PC-3 (cell line): ENCODE measurements around the gene KHDC4. TPM values are rescaled to one million over a fixed set of nuclear protein-coding genes. Genes with fewer than 3 reads are reported as not detected.

ENCODE experiments used
- ATAC-seq: fragments of 200-7000 bp; cut with Tn5 transposase; 2 replicates; pipeline ENCODE4 v1.9.1; 2020; ENCODE audit warnings: mild to moderate bottlenecking, moderate library complexity
- BruUV-seq: library from RNA; stranded (reverse); fragments of 400-500 nt; replicated peaks from 2 replicates; lab custom pipeline; 2021; lab: Mats Ljungman, UMichigan
- CTCF ChIA-PET: fragments of 300-600 bp; sonication (Branson Sonifier 250); formaldehyde crosslinking; loops from one replicate; lab custom pipeline; 2022; ENCODE audit warnings: antibody characterized with exemption; lab: Charles Lee
- POLR2A ChIA-PET: fragments of 300-600 bp; sonication (Branson Sonifier 250); formaldehyde crosslinking; loops from one replicate; lab custom pipeline; 2022; ENCODE audit warnings: antibody characterized with exemption; ENCODE audit not compliant: unreplicated experiment; lab: Charles Lee
- DNase-seq: peaks from one replicate; pipeline ENCODE4 v3.0.0-alpha.2; 2015
- H2AFZ ChIP-seq: fragments of 300-600 bp; sonication (generic); 2 replicates; pipeline ENCODE4 v1.6.0; 2016; ENCODE audit warnings: antibody characterized with exemption, low read length
- H3F3A ChIP-seq: fragments of 300-600 bp; sonication (generic); one replicate; pipeline ENCODE4 v1.6.0; 2017; ENCODE audit warnings: antibody characterized with exemption, low read length, control low read depth, mild to moderate bottlenecking; ENCODE audit not compliant: unreplicated experiment
- H3K27ac ChIP-seq: fragments of 300-600 bp; sonication (generic); 2 replicates; pipeline ENCODE4 v1.5.1; 2016; ENCODE audit warnings: mild to moderate bottlenecking, low read length
- H3K27me3 ChIP-seq: fragments of 300-600 bp; sonication (generic); 2 replicates; pipeline ENCODE4 v1.6.1; 2016; ENCODE audit warnings: low read length, mixed read lengths
- H3K36me3 ChIP-seq: fragments of 300-600 bp; sonication (generic); 2 replicates; pipeline ENCODE4 v1.6.1; 2016; ENCODE audit warnings: low read depth, mixed run types, low read length, mixed read lengths
- H3K4me1 ChIP-seq: fragments of 300-600 bp; sonication (generic); 2 replicates; pipeline ENCODE4 v1.5.1; 2016; ENCODE audit warnings: low read length; ENCODE audit not compliant: insufficient read depth
- H3K4me2 ChIP-seq: fragments of 300-600 bp; sonication (generic); 2 replicates; pipeline ENCODE4 v1.6.0; 2016; ENCODE audit warnings: low read length
- H3K4me3 ChIP-seq: fragments of 300-600 bp; sonication (generic); 2 replicates; pipeline ENCODE4 v1.5.1; 2016; ENCODE audit warnings: mild to moderate bottlenecking, low read length, mixed read lengths
- H3K79me2 ChIP-seq: fragments of 300-600 bp; sonication (generic); 2 replicates; pipeline ENCODE4 v1.6.1; 2017; ENCODE audit warnings: low read length, mixed read lengths
- H3K9ac ChIP-seq: fragments of 300-600 bp; sonication (generic); 2 replicates; pipeline ENCODE4 v1.6.0; 2016; ENCODE audit warnings: mild to moderate bottlenecking, low read length
- H3K9me2 ChIP-seq: fragments of 300-600 bp; sonication (generic); replicated peaks from 2 replicates; pipeline ENCODE4 v1.6.1; 2016; ENCODE audit warnings: mixed run types, low read length, mixed read lengths
- H3K9me3 ChIP-seq: fragments of 300-600 bp; sonication (generic); 2 replicates; pipeline ENCODE4 v1.6.1; 2016; ENCODE audit warnings: low read length, mixed read lengths
- H4K20me1 ChIP-seq: fragments of 300-600 bp; sonication (generic); 2 replicates; pipeline ENCODE4 v1.6.1; 2016; ENCODE audit warnings: low read length, mixed read lengths
- EZH2 ChIP-seq: fragments of 300-600 bp; sonication (generic); IDR thresholded peaks from one replicate; pipeline ENCODE4 v1.6.1; 2017; ENCODE audit warnings: antibody characterized with exemption, mild to moderate bottlenecking, low read length; ENCODE audit not compliant: unreplicated experiment
- EZH2phosphoT487 ChIP-seq: fragments of 300-600 bp; sonication (generic); IDR thresholded peaks from 2 replicates; pipeline ENCODE4 v1.6.1; 2018; ENCODE audit warnings: mild to moderate bottlenecking, antibody characterized with exemption, low read length, borderline replicate concordance
- intact Hi-C: fragments of 100-400 bp; cut with micrococcal nuclease; formaldehyde crosslinking; loops from 2 replicates; pipeline ENCODE4 v1.9.0; 2023
- total RNA-seq: library from RNA; depleted of rRNA; stranded (reverse); fragments of >200 nt; gene quantifications from 2 replicates; pipeline ENCODE4 v1.2.3, GENCODE V29; 2014
- TF ChIP-seq, protein P1 (sequence below): fragments of 300-600 bp; sonication (generic); conservative IDR thresholded peaks from 2 replicates; pipeline ENCODE4 v1.5.1; 2017; ENCODE audit warnings: antibody characterized with exemption, low read depth, mild to moderate bottlenecking, low read length

Gene KHDC4
- total RNA-seq, 1 experiment from 2014 or later = 63.4 TPM

DNA sequence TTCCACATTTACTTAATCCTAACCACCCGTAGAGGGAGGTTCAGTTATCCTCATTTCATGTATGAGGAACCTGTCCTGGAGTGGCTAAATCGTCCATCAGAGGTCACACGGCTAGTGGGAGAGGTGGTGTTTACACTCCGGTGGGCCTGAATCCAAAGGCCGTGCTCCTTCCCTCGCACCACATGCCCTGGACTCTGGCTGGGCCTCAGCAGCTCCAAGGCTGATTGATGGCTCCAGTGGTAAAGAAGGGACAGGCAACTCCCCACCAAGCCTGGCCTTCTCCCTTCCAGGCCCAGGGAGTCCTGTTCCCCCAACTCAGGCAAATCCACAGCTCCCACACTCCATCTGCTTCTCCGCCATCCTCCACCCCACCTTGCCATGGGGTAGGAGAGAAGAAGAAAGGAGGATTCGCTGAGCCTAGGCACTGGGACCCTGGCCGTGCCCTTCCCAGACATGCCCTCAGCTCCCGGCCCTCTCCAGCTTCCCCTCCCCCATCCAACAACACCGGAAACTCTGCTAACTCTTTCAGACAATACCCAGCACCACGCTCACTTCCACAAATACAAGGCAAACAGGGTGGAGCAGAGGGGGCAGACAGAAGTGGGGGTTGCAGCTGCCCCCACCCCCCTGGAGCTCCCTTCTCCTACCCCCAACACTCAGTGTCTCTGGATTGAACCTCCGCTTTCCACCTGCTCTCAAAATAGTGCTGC is 33.3 kb upstream of the KHDC4 start:
- intact Hi-C loops = no loop called here
- TF ChIP-seq EZH2 (no peak), EZH2phosphoT487 (no peak)
- TF ChIP-seq, protein P1, sequence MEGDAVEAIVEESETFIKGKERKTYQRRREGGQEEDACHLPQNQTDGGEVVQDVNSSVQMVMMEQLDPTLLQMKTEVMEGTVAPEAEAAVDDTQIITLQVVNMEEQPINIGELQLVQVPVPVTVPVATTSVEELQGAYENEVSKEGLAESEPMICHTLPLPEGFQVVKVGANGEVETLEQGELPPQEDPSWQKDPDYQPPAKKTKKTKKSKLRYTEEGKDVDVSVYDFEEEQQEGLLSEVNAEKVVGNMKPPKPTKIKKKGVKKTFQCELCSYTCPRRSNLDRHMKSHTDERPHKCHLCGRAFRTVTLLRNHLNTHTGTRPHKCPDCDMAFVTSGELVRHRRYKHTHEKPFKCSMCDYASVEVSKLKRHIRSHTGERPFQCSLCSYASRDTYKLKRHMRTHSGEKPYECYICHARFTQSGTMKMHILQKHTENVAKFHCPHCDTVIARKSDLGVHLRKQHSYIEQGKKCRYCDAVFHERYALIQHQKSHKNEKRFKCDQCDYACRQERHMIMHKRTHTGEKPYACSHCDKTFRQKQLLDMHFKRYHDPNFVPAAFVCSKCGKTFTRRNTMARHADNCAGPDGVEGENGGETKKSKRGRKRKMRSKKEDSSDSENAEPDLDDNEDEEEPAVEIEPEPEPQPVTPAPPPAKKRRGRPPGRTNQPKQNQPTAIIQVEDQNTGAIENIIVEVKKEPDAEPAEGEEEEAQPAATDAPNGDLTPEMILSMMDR = no peak
- Histone ChIP-seq H3K9me3 (no peaks in the 10 kb centered on the region), H3F3A (no peaks in the 10 kb centered on the region), H3K79me2 (peaks cover 45% of the 10 kb centered on the region), H3K4me3 (no peak overlapping the region), H3K4me2 (no peak overlapping the region), H2AFZ (no peak overlapping the region), H3K9me2 (no peaks in the 10 kb centered on the region), H3K27ac (no peak overlapping the region), H3K36me3 (peaks cover 49% of the 10 kb centered on the region), H3K27me3 (no peaks in the 10 kb centered on the region), H3K9ac (no peak overlapping the region), H4K20me1 (peaks cover 3% of the 10 kb centered on the region; the same call in 1 of the 2 replicates), H3K4me1 (peaks cover 17% of the 10 kb centered on the region)
- no peak for DNase-seq
- CTCF ChIA-PET = interaction anchor here (0.6 kb wide), 1 partner anchor 1558 kb away, joined by 3 read pairs; no protein-coding TSS in a partner anchor
- ATAC-seq = no peak
- BruUV-seq = no TSS peak
- POLR2A ChIA-PET = no interaction called here

DNA sequence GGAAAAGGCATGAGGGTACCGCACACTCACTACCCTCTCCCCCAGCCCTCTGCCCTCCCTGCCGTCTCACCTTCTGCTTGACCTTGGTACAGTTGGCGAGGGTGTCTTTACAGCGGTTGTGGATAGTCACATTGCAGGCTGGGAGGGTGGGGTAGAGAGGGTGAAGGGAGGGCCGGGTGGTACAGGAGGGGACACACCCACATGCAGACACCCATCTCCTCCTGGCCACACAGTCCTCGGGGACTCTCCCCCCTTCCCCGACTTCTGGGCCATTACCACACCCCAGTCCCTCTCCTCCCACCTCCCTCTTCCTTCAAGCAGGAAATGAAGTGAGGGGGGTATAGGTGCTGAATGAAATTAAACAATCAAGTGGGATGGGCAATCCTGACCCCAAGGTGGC is 32.5 kb upstream of the KHDC4 start:
- H3K4me3 ChIP-seq = no peak overlapping the region
- H3K9ac ChIP-seq = no peak overlapping the region
- TF ChIP-seq EZH2phosphoT487 (no peak), EZH2 (no peak)
- TF ChIP-seq, protein P1 = no peak
- intact Hi-C loops = no loop called here
- CTCF ChIA-PET = no interaction called here
- H3K4me1 ChIP-seq = peaks cover 23% of the 10 kb centered on the region
- POLR2A ChIA-PET = no interaction called here
- H3K36me3 ChIP-seq = peaks cover 53% of the 10 kb centered on the region
- H3F3A ChIP-seq = no peaks in the 10 kb centered on the region
- no peak overlapping the region for H2AFZ ChIP-seq
- H3K4me2 ChIP-seq = no peak overlapping the region
- H3K79me2 ChIP-seq = peaks cover 38% of the 10 kb centered on the region
- DNase-seq = no peak
- H4K20me1 ChIP-seq = no peaks in the 10 kb centered on the region
- no peaks in the 10 kb centered on the region for H3K9me2 ChIP-seq
- ATAC-seq = no peak
- no peaks in the 10 kb centered on the region for H3K27me3 ChIP-seq
- H3K27ac ChIP-seq = no peak overlapping the region
- BruUV-seq = no TSS peak
- no peaks in the 10 kb centered on the region for H3K9me3 ChIP-seq

DNA sequence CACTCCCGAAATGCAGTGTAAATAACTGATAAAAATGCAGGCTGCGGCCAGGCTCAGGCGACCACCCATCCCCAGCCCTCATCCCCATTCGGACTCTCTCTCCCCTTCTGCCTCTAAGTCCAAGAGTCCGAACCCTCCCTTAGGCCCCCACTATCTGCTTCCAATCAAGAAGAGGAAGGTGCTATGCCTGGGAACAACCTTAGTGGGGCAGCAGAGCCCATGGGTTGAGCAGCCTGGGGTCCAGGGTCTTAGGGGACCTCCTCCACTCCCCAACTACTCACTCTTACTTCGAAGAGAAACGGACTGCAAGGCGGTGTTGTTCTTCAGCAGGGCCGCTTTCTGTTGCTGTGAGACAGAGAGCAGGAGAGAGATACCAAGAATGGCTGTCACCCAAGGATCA is 31.9 kb upstream of the KHDC4 start:
- Histone ChIP-seq H3K9ac (no peak overlapping the region), H2AFZ (no peak overlapping the region), H3K9me3 (no peaks in the 10 kb centered on the region), H3K4me3 (no peak overlapping the region), H3K27ac (no peak overlapping the region), H3K27me3 (no peaks in the 10 kb centered on the region), H3K79me2 (peaks cover 39% of the 10 kb centered on the region), H3K36me3 (peaks cover 56% of the 10 kb centered on the region), H3K4me2 (no peak overlapping the region), H3F3A (no peaks in the 10 kb centered on the region), H4K20me1 (no peaks in the 10 kb centered on the region), H3K9me2 (no peaks in the 10 kb centered on the region), H3K4me1 (peaks cover 27% of the 10 kb centered on the region)
- intact Hi-C loops = no loop called here
- TF ChIP-seq EZH2phosphoT487 = no peak
- TF ChIP-seq, protein P1 = no peak; the same call in 1 of the 2 replicates
- ChIA-PET POLR2A (no interaction called here), CTCF (no interaction called here)
- ATAC-seq (no peak), DNase-seq (no peak)
- BruUV-seq = no TSS peak
